Ovary (tissue), 9 donors: ENCODE measurements around the gene TTLL5. TPM values are rescaled to one million over a fixed set of nuclear protein-coding genes. Genes with fewer than 3 reads are reported as not detected.

Experiments used
- DNase-seq, 5 donors: peaks; one replicate each; pipeline ENCODE4 v3.0.0-alpha.2; 2019 to 2020
- H3K27ac ChIP-seq, 2 donors: fragments of 200-600 bp; one replicate each; pipeline versions ENCODE4 v1.5.1 to v1.8.0; 2019 to 2022
- H3K27me3 ChIP-seq: fragments of 200-600 bp; one replicate; pipeline ENCODE4 v1.8.0; 2022
- H3K36me3 ChIP-seq: fragments of 200-600 bp; sonication (generic); one replicate; pipeline ENCODE4 v1.5.1; 2019
- H3K4me1 ChIP-seq: one replicate; pipeline ENCODE4 v1.8.1; 2013; ENCODE audit warnings: mild to moderate bottlenecking, moderate library complexity; ENCODE audit not compliant: insufficient read depth
- H3K4me3 ChIP-seq: fragments of 200-600 bp; sonication (generic); one replicate; pipeline ENCODE4 v1.5.1; 2017
- H3K9me3 ChIP-seq, 2 donors: fragments of 200-600 bp in 1 of 2; sonication (generic) in 1 of 2; one replicate each; pipeline versions ENCODE4 v1.5.1 to v1.8.1; 2013 to 2019; ENCODE audit warnings: mild to moderate bottlenecking in 1 of 2, moderate library complexity in 1 of 2
- EP300 ChIP-seq: sonication (generic); formaldehyde crosslinking; IDR thresholded peaks from one replicate; pipeline ENCODE4 v1.6.1; 2017; ENCODE audit warnings: antibody characterized with exemption
- POLR2A ChIP-seq: fragments of 450-650 bp; IDR thresholded peaks from one replicate; pipeline ENCODE4 v1.6.1; 2017; ENCODE audit warnings: antibody characterized with exemption, mild to moderate bottlenecking, moderate library complexity
- WGBS, 3 donors: extraction: QIAGEN DNeasy Blood & Tissue Kit in 1 of 3; methylation state at CpG; one replicate each; pipeline versions ENCODE4 v1.1.5 to v1.1.7; 2013 to 2017; 5-methylcytosine and 5-hydroxymethylcytosine counted together
- intact Hi-C, 4 donors: fragments of 100-400 bp; cut with DNase I; formaldehyde crosslinking; loops; one replicate each; pipeline versions ENCODE4 v1.11.0 to v1.15.1; 2022 to 2023
- polyA plus RNA-seq, 2 donors: library from polyadenylated mRNA; stranded (reverse); fragments of 200-250 nt in 1 of 2; fragments of 350-450 nt in 1 of 2; fragmentation: Illumina TruSeq in 1 of 2; extraction: RNeasy Lipid Tissue Mini Kit (QIAGEN cat#74804) in 1 of 2; gene quantifications; one replicate each; pipeline ENCODE4 v1.2.3, GENCODE V29; 2013 to 2014
- total RNA-seq, 7 donors: library from RNA; depleted of rRNA in 2 of 7; stranded (reverse); fragments of >200 nt in 2 of 7; fragmentation: NEBNext Ultra II Directional in 3 of 7; extraction: Animal tissue kit (Norgen Biotek cat#: 25700) in 3 of 7; gene quantifications; one replicate each; pipeline versions ENCODE4 v1.1.0 to v1.2.4, GENCODE V29; 2016 to 2023
- TF ChIP-seq, protein P1 (sequence below), 3 donors: fragments of 450-650 bp in 2 of 3; fragments of 200-600 bp in 1 of 3; IDR thresholded peaks; one replicate each; pipeline versions ENCODE4 v1.5.1 to v1.8.0; 2016 to 2022; ENCODE audit warnings: antibody characterized with exemption in 3 of 3, mild to moderate bottlenecking in 1 of 3
- donor health status: DM: no; HTN: no; CAD: no; lungs with moderate emphysema.
- donor health status: DM: no; HTN: no; CAD: no.
- donor health status: Bipolar disorder and iron deficiency.
- donor health status: DM: yes; HTN: yes; CAD: no.
- donor health status: DM: no; HTN: no; CAD: no.
- donor health status: DM: yes; HTN: yes; CAD: no.

Gene TTLL5
- total and polyA plus RNA-seq, 9 donors, result 11.0 to 34.9 (median 27.3) TPM

DNA sequence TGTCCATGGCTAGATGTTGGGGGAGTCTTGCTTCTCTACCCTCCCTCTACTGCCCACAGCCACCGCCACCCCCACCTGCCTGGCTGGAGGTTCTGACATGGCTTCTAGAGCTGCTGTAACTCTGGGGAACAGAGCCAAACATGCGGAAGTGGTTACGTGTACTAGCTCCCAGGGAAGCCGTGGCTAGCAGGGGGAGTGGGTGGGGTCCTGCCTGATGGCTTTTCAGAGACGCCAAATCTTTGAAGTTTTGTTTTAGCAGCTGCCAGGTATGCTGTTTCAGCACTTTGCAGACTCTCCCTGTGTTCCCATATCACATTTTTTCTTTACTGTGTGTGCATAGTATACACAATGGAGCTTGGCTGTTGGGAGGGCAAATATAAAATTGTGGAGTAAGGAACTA lies 170.4 kb downstream of the TTLL5 start:
- no peak for TF ChIP-seq EP300
- no peak for TF ChIP-seq POLR2A
- TF ChIP-seq, protein P1, sequence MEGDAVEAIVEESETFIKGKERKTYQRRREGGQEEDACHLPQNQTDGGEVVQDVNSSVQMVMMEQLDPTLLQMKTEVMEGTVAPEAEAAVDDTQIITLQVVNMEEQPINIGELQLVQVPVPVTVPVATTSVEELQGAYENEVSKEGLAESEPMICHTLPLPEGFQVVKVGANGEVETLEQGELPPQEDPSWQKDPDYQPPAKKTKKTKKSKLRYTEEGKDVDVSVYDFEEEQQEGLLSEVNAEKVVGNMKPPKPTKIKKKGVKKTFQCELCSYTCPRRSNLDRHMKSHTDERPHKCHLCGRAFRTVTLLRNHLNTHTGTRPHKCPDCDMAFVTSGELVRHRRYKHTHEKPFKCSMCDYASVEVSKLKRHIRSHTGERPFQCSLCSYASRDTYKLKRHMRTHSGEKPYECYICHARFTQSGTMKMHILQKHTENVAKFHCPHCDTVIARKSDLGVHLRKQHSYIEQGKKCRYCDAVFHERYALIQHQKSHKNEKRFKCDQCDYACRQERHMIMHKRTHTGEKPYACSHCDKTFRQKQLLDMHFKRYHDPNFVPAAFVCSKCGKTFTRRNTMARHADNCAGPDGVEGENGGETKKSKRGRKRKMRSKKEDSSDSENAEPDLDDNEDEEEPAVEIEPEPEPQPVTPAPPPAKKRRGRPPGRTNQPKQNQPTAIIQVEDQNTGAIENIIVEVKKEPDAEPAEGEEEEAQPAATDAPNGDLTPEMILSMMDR (IDR thresholded peaks at IDR 0.05), result no peak
- intact Hi-C loops, result no loop called here
- no peaks in the 10 kb centered on the region for H3K36me3 ChIP-seq
- H3K9me3 ChIP-seq, result no peaks in the 10 kb centered on the region
- 14 to 23% (median 16%) methylated on average over 5 of the region's 5 CpGs for WGBS, 3 donors
- peak; percentile 71 to 86 (median 73) for DNase-seq
- H3K4me1 ChIP-seq, result peaks cover 4% of the 10 kb centered on the region
- H3K27me3 ChIP-seq, result no peaks in the 10 kb centered on the region
- peak overlapping the region in 1 of 2 donors; percentile 41 for H3K27ac ChIP-seq
- H3K4me3 ChIP-seq, result no peak overlapping the region

- 14 to 29% (median 23%) methylated on average over 3 of the region's 3 CpGs for WGBS, 3 donors
- intact Hi-C loops, result no loop called here
- Histone ChIP-seq H3K27me3 (no peaks in the 10 kb centered on the region), H3K36me3 (no peaks in the 10 kb centered on the region), H3K4me3 (no peak overlapping the region), H3K27ac (peak overlapping the region in 1 of 2 donors; percentile 41), H3K4me1 (peaks cover 4% of the 10 kb centered on the region), H3K9me3 (no peaks in the 10 kb centered on the region)
- TF ChIP-seq EP300 (no peak), POLR2A (no peak)
- TF ChIP-seq, protein P1 (IDR thresholded peaks at IDR 0.05), result no peak
- DNase-seq, result peak in 4 of 5 donors; percentile 23 to 48 (median 34)
These were observed 170.9 kb downstream of the TTLL5 start for GRCh38 chr14:75831952-75832351.

DNA sequence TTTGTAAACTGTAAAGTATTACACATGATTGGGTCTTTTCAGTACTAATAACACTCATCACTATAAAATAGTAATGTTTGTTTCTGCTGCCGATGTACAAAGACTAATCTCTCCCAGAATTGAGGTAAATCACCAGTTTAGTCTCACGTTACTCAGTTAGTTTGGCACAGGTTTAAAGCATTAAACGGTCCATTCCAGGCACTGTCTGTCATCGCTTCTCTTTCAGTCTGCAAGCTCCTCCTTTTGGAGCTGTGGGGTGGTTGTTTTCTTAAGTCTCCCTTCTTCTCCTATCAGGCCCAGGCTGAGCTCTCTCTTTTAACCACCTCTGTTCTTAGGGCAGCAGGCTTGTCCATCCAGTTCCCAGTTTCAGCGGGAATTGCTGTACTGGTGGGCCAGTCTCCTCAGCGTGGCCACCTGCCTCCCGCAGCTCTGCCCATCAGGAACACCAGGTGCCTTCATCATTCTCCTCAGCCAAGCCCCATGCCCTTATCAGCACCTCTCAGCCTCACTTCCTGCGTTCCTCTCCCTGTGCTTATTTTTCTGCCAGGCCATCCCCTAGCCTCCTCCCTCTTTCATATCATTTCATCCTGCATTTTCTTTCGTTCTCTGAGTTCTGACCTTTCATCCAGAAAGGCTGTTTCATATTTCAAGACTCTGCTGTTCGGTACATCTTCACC lies 171.7 kb downstream of the TTLL5 start:
- Histone ChIP-seq H3K4me1 (peaks cover 4% of the 10 kb centered on the region), H3K9me3 (no peaks in the 10 kb centered on the region), H3K36me3 (no peaks in the 10 kb centered on the region), H3K27ac (peak overlapping the region; percentile 8 to 30), H3K4me3 (no peak overlapping the region), H3K27me3 (no peaks in the 10 kb centered on the region)
- WGBS, 3 donors, result 41 to 44% (median 43%) methylated on average over 10 of the region's 10 CpGs
- DNase-seq, result peak in 2 of 5 donors; percentile 19 to 20
- intact Hi-C loops, result no loop called here
- TF ChIP-seq EP300, result no peak
- TF ChIP-seq, protein P1 (IDR thresholded peaks at IDR 0.05), result no peak
- TF ChIP-seq POLR2A, result no peak

DNA sequence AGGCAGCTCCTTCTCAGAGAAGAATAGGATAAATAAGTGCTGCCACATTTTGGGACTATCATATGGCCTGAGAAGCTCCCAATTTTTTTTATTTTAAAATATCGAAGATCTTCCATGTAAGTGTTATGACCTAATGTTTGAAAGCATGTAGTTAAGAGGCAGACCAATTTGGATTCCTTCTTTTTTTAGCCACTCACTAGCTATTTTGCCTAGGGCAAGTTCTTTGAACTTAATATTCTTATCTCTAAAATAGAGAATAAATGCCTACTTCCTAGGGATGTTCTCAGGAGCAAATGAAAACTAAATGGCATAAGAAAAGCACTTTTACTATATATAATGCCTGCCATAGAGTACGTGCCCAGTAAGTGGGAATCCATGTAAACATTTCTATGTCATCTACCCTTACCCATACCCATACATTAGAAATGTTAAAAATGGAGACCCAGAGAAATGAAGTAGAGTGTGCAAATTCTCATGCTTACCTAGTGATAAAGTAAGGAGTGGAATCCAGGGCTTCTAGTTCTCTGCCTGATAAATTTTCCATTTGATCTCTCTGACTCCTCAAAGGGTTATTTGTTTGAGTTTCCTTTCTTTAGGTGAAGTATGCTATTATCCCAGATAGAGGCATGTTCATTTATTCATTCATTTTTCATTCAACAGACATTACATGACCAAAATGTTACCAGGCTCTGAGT lies 172.4 kb downstream of the TTLL5 start:
- Histone ChIP-seq H3K27ac (peak overlapping the region in 1 of 2 donors; percentile 8), H3K4me3 (no peak overlapping the region), H3K27me3 (no peaks in the 10 kb centered on the region), H3K36me3 (no peaks in the 10 kb centered on the region), H3K4me1 (peaks cover 4% of the 10 kb centered on the region), H3K9me3 (no peaks in the 10 kb centered on the region)
- intact Hi-C loops, result no loop called here
- WGBS, 3 donors, result 60 to 65% (median 63%) methylated on average over 2 of the region's 2 CpGs
- no peak for DNase-seq
- TF ChIP-seq, protein P1 (IDR thresholded peaks at IDR 0.05), result no peak
- no peak for TF ChIP-seq POLR2A
- TF ChIP-seq EP300, result no peak
